ENCODE measurements around the gene VWA3B. TPM values are rescaled to one million over a fixed set of nuclear protein-coding genes. Genes with fewer than 3 reads are reported as not detected.

VWA3B gene
- total RNA-seq, 1 experiment from 2014 or later, result not detected

DNA sequence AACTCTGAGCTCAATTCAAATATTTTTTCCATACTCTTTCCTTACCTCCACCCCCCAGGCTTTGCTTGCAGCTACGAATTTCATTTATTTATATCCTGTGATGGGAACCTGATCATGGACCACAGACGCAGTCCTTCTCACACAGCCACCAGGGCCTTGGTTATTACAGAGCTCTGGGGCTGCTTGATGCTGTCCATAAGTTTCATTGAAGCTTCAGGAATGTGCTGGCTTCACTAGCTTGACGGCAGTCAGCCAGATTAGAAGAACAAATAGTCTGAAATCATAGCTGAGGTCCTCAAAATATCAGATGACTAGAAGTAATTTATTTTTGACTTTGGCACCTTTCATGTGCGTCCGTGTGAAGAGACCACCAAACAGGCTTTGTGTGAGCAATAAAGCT lies 104.9 kb downstream of the VWA3B start:
- POLR2A ChIA-PET (ENCODE audit: low non-redundant PET), result no interaction called here
- Histone ChIP-seq H3K4me3 (ENCODE audit: low read depth, low read length, poor library complexity, severe bottlenecking) (no peak overlapping the region), H3K27ac (ENCODE audit: low read depth, low read length, poor library complexity, severe bottlenecking) (no peak overlapping the region), H3K36me3 (ENCODE audit: insufficient read depth, low read length, poor library complexity, severe bottlenecking) (no peaks in the 10 kb centered on the region), H3K27me3 (replicated peaks; ENCODE audit: insufficient read depth, low read depth, low read length, poor library complexity) (peaks cover 60% of the 10 kb centered on the region), H3K9me3 (ENCODE audit: low read depth, low read length, poor library complexity, severe bottlenecking) (no peaks in the 10 kb centered on the region), H3K4me1 (ENCODE audit: insufficient read depth, low read length, poor library complexity, severe bottlenecking) (no peaks in the 10 kb centered on the region)
- TF ChIP-seq, protein P1, sequence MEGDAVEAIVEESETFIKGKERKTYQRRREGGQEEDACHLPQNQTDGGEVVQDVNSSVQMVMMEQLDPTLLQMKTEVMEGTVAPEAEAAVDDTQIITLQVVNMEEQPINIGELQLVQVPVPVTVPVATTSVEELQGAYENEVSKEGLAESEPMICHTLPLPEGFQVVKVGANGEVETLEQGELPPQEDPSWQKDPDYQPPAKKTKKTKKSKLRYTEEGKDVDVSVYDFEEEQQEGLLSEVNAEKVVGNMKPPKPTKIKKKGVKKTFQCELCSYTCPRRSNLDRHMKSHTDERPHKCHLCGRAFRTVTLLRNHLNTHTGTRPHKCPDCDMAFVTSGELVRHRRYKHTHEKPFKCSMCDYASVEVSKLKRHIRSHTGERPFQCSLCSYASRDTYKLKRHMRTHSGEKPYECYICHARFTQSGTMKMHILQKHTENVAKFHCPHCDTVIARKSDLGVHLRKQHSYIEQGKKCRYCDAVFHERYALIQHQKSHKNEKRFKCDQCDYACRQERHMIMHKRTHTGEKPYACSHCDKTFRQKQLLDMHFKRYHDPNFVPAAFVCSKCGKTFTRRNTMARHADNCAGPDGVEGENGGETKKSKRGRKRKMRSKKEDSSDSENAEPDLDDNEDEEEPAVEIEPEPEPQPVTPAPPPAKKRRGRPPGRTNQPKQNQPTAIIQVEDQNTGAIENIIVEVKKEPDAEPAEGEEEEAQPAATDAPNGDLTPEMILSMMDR (conservative IDR thresholded peaks at IDR 0.05; ENCODE audit: low read depth, low read length), result no peak
- TF ChIP-seq EZH2 (IDR thresholded peaks at IDR 0.05; ENCODE audit: borderline replicate concordance, low read depth, low read length, poor library complexity, severe bottlenecking), result no peak
- no peak for DNase-seq (ENCODE audit: low spot score)
- intact Hi-C loops (cut with micrococcal nuclease; ENCODE audit: unreplicated experiment), result loop anchor here (10.0 kb wide), 1 partner anchor 397 kb away; no protein-coding TSS in a partner anchor
- no TSS peak for BruUV-seq (replicated peaks)
- CTCF ChIA-PET, result no interaction called here

DNA sequence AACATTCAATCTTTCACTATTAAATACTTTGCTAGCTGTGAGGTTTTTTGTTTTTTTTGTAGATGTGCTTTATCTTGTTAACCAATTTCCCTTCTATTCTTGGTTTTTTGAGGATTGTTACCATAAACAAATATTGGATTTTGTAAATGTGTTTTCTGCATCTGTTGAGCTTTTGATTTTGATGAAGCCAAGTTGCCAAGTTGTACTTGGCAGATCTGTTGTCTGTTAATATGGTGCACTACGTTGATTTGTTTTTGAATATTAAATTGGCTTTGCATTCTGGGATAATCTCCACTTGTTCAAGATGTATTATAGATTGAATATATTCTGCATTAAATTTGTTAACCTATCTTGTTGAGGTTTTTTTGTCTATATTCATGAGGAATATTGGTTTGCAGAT lies 114.6 kb downstream of the VWA3B start:
- ChIA-PET POLR2A (ENCODE audit: low non-redundant PET) (no interaction called here), CTCF (no interaction called here)
- intact Hi-C loops (cut with micrococcal nuclease; ENCODE audit: unreplicated experiment), result no loop called here
- no peaks in the 10 kb centered on the region for H3K36me3 ChIP-seq (ENCODE audit: insufficient read depth, low read length, poor library complexity, severe bottlenecking)
- no peak for DNase-seq (ENCODE audit: low spot score)
- TF ChIP-seq, protein P1 (conservative IDR thresholded peaks at IDR 0.05; ENCODE audit: low read depth, low read length), result no peak
- TF ChIP-seq EZH2 (IDR thresholded peaks at IDR 0.05; ENCODE audit: borderline replicate concordance, low read depth, low read length, poor library complexity, severe bottlenecking), result no peak
- no peak overlapping the region for H3K27ac ChIP-seq (ENCODE audit: low read depth, low read length, poor library complexity, severe bottlenecking)
- BruUV-seq (replicated peaks), result no TSS peak
- no peak overlapping the region for H3K4me3 ChIP-seq (ENCODE audit: low read depth, low read length, poor library complexity, severe bottlenecking)
- no peaks in the 10 kb centered on the region for H3K9me3 ChIP-seq (ENCODE audit: low read depth, low read length, poor library complexity, severe bottlenecking)
- H3K27me3 ChIP-seq (replicated peaks; ENCODE audit: insufficient read depth, low read depth, low read length, poor library complexity), result peaks cover 36% of the 10 kb centered on the region
- H3K4me1 ChIP-seq (ENCODE audit: insufficient read depth, low read length, poor library complexity, severe bottlenecking), result no peaks in the 10 kb centered on the region

DNA sequence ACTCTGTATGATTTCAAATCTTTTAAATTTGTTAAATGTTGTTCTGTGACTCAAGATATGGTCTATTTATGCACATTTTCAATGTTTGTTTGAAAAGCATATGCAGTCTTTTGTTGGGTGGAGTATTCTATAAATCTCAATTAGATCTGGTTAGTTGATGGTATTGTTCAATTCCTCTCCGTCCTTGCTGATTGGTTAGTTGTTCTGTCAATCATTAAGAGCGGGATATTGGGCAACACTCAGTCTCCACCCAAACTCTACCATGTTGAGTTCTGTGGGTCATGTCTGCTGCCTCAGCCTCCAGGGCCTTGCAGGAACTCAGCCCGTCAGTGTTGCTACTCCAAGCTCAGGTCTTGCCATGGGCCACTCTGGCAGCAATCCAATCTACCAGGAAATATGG lies 118.9 kb downstream of the VWA3B start:
- TF ChIP-seq, protein P1 (conservative IDR thresholded peaks at IDR 0.05; ENCODE audit: low read depth, low read length), result no peak
- no peak for TF ChIP-seq EZH2 (IDR thresholded peaks at IDR 0.05; ENCODE audit: borderline replicate concordance, low read depth, low read length, poor library complexity, severe bottlenecking)
- Histone ChIP-seq H3K36me3 (ENCODE audit: insufficient read depth, low read length, poor library complexity, severe bottlenecking) (no peaks in the 10 kb centered on the region), H3K27ac (ENCODE audit: low read depth, low read length, poor library complexity, severe bottlenecking) (no peak overlapping the region), H3K9me3 (ENCODE audit: low read depth, low read length, poor library complexity, severe bottlenecking) (no peaks in the 10 kb centered on the region), H3K4me3 (ENCODE audit: low read depth, low read length, poor library complexity, severe bottlenecking) (no peak overlapping the region), H3K27me3 (replicated peaks; ENCODE audit: insufficient read depth, low read depth, low read length, poor library complexity) (peaks cover 33% of the 10 kb centered on the region), H3K4me1 (ENCODE audit: insufficient read depth, low read length, poor library complexity, severe bottlenecking) (no peaks in the 10 kb centered on the region)
- ChIA-PET CTCF (no interaction called here), POLR2A (ENCODE audit: low non-redundant PET) (no interaction called here)
- DNase-seq (ENCODE audit: low spot score), result no peak
- no TSS peak for BruUV-seq (replicated peaks)
- intact Hi-C loops (cut with micrococcal nuclease; ENCODE audit: unreplicated experiment), result no loop called here

Data from A673 (cell line).